CD4-positive, alpha-beta T cell treated with Interleukin-10 for 1 hour (primary cell): Measurements from ENCODE around the gene GNAQ.
"Not testable (repeated sequence)": the region's sequence is repeated elsewhere in the genome, so short reads cannot be mapped to it uniquely, and the experiment has no call there.

ENCODE experiments used
- DNase-seq: peaks from one replicate; pipeline ENCODE4 v3.0.0-alpha.2; 2020

GNAQ gene

DNA sequence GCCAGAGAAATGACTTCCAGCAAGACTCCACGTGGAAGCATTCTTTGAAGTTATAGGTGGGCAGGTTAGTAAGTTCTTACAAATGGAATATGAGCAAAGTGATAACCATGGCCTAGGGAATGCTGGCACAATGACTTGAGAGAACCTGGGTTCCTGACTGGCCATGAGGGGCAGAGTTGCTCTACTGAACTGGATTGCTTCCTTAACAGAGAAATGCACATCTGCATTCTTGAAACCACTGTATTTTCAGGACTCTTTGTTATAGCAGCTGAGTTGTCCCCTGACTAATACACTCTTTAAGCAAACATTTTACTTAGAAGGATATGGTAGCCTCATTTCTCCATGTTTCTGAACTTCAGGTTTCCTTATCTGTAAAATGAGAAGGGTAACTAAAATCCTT, 275.2 kb downstream of the GNAQ start:
- DNase-seq: no peak

- no peak for DNase-seq
Measured at GRCh38 chr9:77753180-77753579, 278.4 kb downstream of the GNAQ start.

DNA sequence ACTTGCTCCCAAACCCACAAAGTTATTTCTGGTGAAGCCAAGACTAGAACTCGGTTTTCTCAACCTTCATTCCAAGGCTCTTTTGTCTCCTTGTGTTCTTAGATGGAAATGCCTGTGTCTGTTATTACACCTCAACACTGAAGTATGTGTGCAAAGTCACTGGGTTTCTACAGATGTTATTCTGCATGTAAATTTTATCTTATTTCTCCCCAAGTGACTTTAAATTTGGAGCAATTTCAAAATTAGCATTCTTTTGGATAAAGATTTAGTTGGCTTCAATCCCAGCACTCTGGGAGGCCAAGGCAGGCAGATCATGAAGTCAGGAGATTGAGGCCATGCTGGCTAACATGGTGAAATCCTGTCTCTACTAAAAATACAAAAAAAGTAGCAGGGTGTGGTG, 279.1 kb downstream of the GNAQ start:
- no peak for DNase-seq

DNA sequence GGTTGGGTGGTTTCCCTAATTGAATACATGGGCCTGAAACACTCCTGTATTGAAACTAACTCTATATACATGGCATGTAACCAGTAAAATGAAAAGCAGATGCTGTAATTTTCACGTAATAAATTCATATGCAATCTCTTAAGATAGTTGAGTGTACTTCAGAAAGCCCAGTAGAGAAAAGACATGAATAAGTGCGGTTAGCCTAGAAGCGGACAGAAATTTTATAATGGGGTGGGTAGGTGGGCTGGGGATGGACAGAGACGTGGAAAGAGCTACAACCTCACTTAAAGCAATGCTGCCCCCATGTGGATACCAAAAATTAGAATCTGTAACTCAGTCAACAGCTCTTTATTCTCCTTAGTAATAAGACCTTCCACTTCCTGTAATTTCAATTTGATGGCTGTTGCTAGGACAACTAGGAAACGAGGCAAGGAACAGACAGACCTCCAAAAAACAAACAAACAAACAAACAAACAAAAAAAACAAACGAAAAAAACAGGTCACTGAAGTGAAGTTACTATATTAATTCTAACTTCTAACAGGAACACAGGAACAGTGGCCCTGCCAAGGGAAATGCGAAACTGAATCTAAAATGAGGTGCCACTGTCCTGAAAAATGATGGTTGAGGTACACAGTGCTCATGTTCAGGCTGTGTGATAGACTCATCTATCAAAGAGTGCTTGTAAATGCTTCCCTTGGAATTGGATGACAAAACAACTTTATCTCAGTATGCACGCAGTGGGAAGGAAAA, 280.1 kb downstream of the GNAQ start:
- DNase-seq: peak; percentile 34

- no peak for DNase-seq
Measured at GRCh38 chr9:77750981-77751340, 280.6 kb downstream of the GNAQ start.

DNA sequence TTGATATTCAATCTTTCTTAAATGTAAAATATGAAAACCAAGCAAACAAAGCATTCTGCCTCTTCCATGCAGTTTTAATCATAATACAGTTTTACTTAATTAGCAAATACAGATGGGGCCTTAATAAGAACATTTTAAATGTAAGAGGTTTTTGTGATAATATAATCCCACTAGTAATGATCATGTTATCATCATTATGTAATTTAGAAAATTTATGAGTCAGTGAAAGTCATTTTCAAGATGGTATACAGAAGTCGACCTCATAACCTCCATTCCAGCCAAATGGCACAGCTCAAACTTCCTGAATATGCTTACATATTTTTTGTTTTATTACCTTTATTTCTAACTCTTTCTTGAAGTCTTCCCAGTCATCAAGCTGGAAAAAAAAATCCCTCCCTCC, 281.3 kb downstream of the GNAQ start:
- no peak for DNase-seq

DNA sequence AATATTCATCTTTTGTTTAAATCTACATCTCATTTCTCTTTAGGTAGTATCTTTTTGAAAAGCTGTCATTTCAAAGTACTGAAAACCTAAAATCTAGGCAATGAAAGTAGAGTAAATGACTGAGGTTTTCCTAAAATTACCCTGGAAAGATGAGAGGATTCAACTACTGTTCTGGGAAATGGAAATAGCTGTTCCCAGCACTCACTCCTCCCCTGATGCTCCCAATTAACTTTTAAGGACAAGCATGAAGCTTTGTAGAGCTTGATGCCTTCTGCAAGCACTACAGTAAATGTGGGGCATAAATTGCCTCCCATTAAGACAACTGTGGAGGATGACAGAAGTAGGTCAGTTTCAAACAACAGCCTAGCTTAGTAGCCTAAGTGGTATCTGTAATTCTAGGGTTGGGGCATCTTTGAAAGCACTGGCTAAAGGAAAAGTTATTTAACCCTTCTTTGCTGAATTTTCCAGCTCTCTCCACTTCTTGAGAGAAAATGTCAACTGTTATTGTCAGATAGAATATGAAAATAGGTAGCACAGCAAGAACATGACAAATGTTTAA, 283.3 kb downstream of the GNAQ start:
- no peak for DNase-seq

DNA sequence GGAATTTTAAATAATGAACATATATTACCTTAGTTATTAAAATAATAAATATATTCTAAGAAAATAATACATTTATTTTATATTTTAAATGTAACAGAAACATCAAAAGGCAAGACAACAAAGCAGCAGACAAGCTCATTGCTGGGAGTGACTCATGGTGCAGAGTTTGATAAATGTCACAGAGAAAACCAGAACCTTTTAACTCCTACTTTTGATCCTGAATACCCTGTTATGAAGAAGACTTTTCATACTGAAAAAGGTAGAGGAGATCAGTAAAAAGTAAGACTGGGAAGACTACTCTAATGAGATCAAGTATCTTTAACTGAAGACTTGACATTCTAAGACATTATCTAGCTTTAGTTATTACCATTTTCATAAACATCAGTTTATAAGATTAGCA, 284.4 kb downstream of the GNAQ start:
- no peak for DNase-seq

GRCh38 chr9:77744841-77745430, 286.7 kb downstream of the GNAQ start:
- no peak for DNase-seq

DNA sequence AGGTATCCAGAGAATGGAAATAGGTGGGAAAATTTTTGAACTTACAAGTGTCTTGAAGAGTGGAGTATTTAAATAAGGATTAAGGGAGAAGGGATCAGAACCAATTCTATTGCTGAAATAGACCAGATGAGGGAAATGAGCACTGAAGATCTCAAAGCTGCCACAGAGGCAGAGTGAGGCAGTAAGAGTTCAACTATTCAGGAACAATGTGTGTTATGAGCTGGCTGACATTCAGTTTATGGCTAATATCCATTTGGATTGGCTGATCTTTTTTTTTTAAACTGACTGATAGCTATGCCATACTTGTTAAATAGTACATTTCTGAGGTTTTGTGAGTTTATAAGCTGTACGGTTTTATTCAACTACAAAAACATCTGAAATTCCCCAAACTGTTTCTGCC, 288.2 kb downstream of the GNAQ start:
- DNase-seq: no peak

DNA sequence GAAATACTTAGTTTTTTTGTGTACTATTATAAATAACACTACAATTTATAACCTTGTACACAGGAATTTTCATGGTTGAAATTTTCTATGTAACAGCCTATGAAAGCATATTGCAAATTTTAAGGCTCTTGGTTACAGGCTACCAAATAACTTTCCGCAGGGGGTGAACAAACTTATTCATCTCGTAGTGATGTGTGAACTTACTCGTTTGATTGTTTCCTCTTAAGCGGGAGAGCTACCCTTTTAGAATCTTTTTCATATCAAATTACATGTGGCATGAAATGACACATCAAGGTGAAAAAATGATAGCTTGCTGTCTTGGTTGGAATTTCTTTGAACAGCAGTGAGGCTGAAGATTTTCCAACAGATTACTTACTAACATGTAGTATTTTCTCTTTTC, 292.7 kb downstream of the GNAQ start:
- DNase-seq: no peak

DNA sequence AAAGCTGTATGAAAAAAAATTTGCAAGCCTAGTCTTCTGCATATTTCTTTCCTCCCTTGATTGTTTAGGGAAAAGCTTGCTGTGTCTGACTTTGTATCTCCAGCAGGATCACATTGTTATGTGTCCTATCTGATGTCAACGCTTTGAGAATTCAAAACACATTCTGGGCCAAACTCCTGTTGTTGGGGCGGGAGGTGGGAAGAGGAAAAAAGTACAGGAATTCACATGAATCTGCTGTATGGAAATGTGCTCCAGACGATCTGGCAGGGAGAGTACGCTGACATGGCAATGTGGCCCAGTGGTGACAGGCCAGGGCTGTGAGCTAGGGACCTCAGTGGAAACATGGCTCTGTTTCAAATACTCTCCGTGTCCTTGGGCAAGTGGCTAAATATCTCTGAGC, 296.1 kb downstream of the GNAQ start:
- DNase-seq: no peak

GRCh38 chr9:77731930-77732329, 299.7 kb downstream of the GNAQ start:
- no peak for DNase-seq

DNA sequence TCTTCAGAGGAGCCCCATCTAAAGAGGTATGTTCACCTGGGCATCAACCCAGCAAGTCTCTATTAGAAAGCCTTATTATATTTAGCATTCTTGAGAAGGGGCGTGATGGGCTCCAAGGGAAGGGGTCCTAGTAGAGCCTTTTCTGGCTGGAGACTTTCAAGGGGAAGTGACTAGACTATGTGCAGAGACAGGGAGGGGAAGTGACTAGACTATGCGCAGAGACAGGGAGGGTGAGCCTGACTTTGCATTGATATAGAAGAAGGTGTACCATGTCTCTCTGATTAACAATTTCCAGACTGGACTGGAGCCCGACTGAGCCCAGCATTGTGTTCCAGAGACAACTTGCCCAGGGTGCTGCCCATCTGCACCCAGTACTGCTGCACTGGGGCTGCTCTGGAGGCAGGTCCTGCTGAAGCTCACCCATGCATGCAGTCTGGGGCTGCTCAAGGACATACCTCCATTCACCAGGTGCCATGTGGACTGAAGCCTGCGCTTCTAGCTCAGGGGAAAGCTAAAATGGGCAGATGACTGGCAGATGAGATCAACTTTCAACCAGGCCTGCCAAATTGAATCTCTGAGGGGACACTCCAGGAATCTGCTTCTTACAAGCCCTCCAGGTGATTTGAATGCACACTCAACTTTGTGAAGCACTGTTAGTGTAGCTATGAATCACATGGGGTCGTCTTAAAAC, 300.5 kb downstream of the GNAQ start:
- no peak for DNase-seq

GRCh38 chr9:77729177-77729576, 302.4 kb downstream of the GNAQ start:
- no peak for DNase-seq

- DNase-seq: no peak
Measured at GRCh38 chr9:77726814-77727213, 304.8 kb downstream of the GNAQ start.

DNA sequence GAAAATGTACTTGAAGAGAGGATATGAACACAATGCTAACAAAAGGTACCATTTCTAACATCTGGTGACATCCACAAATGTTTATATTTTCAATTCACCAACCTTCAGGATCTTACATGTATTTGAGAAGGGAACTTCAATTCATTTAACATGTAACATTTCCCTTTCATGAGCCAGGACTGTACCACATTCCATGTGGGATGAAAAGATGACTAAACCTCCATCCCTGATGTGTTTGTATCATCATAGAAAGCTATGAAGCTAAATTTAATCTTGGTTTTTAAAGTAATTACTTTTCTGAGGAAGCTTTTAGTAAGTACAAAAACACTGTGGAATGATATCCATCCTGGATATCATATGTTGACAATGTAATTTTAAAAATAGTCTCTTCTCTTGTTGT, 305.3 kb downstream of the GNAQ start:
- DNase-seq: no peak

DNA sequence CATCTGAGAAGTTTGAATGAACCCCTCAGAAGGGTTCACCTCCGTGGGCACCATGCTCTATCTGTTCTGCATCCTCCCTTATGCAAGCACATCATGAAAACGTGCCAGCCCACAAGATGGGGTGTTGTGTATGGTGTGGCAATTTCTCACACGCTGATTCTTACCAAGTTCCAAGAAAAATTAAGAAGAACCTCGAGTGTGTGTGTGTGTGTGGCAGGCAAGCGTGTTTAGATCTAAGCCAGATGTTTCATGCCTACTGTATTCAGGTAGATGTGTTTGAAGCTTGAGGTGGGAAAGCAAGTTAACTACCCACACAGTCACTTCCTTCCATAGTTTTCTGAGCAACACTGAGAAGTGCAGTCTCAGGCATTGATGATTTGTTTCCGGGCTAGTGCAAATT, 305.8 kb downstream of the GNAQ start:
- DNase-seq: no peak

DNA sequence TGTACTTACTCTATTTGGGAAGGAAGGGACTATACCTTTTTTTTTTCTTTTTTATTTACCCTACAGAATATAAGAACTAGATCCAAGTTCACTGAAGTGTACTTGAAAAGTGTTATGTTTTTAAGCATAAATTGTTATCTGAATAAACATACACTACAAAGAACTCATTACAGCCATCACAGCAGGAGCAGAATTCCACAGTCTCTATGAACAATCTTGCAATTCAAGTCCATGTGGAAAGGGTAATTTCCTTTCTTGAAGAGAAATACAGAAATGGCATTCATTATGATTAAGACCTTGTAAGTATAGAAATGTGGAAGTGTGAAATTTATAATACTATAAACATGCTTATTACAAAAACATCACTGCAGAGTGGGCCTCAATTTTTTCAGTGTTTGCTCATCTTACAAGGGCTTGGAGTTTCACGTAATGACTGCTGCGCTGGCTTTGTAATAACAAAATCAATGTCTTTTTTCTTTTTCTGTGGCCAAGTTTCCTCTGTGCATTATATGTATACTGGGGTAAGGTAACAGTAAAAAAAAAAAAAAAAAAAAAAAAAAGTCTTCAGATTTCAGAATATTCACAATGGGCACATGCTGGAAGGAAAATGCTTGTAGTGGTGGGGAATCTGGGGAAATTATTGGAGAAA, 306.4 kb downstream of the GNAQ start:
- DNase-seq: no peak

GRCh38 chr9:77721156-77721555, 310.5 kb downstream of the GNAQ start:
- DNase-seq: not testable (repeated sequence)

DNA sequence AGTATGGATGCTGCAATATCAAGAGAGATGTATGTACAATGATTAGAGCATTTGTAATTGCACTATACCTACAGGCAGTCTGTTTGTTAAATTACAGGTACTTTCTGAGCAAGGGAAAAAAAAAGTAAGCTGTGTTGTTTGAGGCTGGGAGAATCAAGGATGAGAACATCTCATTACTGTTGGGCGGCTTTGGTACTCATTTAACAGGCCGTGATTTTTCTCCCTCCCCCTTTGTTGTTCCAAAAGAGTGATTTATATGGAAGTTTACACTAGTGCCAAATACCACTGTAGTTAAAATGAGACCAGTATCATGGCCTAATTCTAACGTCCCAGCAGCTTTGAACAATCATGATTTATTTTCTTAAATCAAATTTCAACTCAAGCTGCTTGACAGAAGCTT, 312.3 kb downstream of the GNAQ start:
- no peak for DNase-seq

DNA sequence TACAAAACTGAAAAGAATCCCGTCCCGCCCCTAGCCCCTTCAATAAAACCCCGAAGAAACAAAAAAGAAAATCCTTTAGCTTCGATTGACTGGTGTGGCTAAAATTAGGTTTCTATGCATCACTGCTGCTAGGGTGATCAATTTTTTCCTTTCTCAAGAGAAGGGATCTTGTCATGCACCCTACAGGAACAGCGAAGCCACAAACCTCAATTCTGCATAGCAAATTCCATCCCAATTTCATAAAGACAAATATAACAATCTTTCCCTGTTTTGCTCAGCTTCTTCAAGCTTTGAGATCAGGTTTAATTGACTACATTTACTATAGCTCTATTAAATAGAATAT, 313.3 kb downstream of the GNAQ start:
- not testable (repeated sequence) for DNase-seq

GRCh38 chr9:77717608-77718297, 313.9 kb downstream of the GNAQ start:
- DNase-seq: not testable (repeated sequence)
